NCI-H1092 (cell line): ENCODE data around the gene HNRNPAB.

Experiments
- DNase-seq: peaks from one replicate; lab custom pipeline; 2025; lab: John Stamatoyannopoulos, UW

HNRNPAB gene

DNA sequence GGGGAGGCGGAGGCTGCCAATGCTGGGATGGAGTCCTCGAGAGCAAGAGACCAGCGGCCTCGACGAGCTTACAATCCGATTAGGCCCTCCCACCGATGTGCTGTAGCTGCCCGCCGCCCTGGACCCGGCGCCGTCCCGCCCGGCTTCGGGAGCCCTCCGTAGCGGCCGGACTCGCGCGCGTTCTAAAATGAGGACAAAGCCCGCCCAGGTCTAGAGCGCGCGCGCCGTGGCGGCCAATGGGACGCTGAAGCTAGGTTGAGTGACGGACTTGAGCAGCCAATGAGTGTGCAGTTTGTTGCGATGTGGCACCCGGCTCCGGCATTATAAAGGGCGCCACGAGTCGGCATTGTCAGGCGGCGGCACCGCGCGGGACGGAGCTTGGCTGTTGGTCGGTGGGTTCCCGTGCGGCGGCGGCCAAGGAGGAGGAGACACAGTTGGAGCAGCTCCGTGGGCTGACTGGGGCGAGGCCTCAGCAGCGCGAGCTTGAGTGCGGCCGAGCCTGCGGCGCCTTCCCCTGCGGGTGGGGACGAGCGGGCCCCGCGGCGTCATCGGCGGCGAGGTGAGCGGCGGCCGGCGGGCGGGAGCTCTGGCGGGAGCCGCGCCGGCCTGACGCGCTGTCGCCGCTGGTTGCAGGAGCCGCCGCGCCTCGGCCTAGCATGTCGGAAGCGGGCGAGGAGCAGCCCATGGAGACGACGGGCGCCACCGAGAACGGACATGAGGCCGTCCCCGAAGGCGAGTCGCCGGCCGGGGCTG, at the start of gene HNRNPAB:
HNRNPAB (plus strand) TSS at position 352 of the 753 bp plus-strand sequence; CDS start at position 657, 305 bp downstream.
- peak; percentile 83 for DNase-seq

DNA sequence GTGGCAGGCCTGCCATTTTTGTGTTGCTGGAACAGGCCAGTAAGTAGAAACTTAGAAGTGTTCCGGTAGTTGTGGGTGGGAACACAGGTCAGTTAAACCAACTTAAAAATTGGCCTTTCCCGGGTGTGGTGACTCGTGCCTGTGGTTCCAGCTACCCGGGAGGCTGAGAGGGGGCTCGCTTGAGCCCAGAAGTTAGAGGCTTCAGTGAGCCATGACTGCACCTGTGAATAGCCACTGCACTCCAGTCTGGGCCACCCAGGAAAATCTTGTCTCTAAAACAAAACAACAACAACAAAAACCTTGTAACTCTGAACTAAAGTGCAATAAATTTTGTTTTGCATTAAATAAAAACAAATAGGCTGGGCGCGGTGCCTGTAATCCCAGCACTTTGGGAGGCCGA, 49.3 kb upstream of the HNRNPAB start:
- no peak for DNase-seq

DNA sequence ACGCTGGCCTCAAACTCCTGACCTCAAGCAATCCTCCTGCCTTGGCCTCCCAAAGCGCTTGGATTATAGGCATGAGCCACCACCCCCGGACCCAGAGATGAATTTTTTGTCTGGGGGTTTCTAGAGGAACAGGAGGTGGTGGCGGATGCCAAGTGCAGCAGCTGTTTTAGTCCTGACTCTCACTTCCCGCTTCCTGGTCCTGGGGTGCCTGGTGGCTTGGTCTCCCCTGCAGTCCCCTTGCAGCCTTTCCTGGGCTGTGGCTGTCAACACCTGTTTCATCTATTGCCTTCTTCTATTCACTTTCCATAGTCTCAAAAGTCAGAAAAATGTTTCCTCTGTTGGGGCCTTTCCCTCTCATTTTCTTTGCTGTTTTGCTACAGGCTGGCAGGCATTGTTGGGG, 44.2 kb upstream of the HNRNPAB start:
- DNase-seq = no peak

DNA sequence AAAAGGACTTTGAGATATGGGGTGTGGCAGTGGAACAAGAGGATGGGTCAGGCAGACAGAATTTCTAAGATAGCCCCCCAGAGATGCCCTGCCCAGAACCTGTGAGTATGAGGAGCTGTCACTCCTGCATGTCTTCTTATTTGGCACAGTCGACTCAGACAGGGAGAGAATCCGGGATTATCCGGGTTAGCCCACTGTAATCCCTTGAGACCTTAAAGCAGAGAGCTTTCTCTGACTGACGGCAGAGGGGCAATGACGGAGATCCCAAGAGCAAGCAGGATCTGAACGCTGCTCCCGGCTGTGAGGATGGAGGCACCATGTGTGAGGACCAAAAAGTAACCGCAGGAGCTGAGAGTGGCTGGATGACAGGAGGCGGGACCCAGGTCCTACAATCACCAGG, 41.9 kb upstream of the HNRNPAB start:
- no peak for DNase-seq

DNA sequence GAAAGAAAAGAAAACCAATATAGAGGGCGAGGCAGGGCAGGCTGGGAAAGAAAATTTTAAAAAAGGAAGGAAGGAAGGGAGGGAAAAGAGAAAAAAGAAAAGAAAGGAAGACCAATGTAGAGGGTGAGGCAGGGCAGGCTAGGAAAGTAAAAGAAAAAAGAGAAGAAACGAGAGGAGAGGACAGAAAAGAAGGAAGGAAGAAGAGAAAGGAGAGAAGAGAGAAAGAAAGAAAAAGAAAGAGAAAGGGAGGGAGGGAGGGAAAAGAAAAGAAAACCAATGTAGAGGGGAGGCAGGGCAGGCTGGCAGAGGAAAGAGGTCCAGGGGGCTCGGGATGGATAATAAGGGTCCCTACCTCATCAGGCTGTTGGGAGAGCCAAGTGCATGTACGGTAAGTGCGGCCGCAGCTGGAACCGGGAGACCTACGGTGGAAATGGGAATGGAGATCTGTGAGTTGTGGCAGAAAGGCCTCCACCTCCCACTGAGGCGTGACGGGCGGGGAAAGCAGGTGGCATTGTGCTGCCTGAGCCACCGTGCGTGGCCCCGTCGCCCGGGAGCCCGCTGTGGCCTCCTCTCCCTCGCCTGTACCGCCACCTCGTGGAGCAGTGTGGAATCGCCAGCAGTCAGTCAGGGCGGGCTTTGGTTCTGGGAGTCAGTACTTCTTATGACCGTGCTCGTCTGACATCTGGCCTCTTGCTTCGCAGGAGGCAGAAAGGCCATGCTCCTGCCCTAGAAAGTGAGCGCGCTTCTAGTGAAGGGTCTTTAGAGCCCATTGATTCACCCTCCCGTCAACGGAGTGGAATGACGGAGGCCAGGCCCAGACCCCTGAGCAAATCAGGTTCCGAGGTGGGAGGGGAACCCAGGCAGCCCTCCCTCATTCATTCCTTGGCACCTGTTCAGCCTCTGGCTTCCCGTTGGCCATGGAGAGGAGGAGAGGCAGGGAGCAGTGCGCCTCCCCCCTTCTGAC, 40.3 kb upstream of the HNRNPAB start:
- peak; percentile 80 for DNase-seq

DNA sequence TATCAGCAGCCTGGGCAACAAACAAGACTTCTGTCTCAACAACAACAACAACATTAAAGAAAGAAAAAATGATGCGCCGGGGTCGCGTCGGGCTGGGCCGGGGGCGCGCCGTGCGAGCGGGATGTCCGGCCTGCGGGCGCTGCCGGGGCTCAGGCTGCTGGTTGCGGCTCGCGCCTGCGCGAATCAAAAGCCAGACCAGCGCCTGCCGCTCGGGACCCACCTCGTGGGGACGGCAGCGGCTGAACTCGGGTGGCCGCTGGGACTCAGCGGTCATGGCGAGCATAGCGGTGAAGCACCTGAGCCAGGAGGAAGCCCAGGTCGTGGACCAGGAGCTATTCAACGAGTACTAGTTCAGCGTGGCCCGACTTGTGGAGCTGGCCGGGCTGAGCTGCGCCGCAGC, 38.8 kb upstream of the HNRNPAB start:
- no peak for DNase-seq

DNA sequence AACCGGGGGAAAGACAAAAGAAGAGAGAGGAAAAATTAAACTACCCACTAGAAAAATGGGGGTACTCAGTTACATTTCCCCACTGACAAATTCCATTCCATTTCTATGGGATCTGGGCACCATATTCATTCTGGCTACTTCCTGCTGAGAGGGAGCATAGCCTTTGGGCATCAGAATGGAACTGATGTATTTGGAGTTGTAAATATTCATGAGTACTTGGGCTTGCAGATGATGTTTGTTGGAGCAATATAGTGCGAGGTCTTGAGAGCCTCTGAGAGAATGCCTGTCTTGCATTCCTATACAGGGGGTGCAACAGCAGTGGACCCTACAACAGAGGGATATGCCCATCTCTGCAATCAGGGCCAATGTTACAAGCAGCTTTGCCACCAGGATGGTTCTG, 33.9 kb upstream of the HNRNPAB start:
- no peak for DNase-seq

DNA sequence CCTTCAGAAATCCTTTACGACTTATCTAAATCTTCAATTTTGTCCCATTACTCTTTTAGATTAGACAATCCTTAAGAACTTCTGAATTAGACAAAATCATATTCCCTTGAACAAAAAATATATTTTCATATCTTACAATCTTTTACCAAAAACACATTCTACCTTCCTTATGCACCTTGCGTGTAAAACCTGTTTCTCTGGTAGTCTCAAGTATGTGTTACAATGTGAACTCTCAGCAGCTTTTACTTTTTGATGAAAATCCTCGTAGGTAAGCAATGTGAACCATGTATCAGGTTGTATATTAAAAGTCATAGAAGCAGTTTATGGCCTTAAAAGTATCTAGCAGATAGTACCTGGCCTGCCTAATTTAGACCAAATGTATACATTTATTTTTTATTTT, 29.9 kb upstream of the HNRNPAB start:
- DNase-seq = no peak

DNA sequence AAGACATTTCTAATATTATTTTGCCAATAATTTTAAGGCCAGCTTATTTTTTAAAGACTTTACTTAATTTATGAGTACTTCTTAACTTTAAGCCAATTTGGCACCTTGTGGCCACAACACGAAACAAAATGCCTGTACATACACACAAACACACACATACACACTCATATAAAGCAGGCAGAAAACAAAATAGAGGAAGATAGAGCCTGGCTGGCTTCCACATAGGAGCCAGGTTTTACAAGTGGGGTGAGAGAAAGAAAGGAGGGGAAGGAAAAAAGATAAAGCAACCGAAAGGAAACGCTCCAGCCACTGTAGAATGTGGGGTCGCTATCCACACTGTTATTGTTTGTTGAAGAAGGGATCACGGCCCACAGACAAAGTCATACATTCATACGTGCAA, 27.5 kb upstream of the HNRNPAB start:
- no peak for DNase-seq

DNA sequence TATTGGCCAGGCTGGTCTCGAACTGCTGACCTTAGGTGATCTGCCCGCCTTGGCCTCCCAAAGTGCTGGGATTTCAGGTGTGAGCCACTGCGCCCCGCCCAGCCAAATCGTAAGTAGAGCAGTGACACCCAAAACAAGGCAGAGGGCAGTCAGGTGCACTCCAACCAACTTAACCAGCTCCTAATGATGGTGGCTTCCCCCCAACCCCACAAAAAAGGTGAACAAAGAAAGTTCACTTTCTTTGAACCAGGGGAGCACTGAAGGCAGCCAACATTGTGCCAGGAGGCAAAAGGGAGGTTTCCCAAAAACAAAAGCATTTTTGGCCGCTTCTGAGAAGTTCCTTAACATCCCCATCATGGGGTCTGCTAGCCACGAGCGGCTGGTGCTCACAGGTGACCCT, 26.8 kb upstream of the HNRNPAB start:
- DNase-seq = no peak

DNA sequence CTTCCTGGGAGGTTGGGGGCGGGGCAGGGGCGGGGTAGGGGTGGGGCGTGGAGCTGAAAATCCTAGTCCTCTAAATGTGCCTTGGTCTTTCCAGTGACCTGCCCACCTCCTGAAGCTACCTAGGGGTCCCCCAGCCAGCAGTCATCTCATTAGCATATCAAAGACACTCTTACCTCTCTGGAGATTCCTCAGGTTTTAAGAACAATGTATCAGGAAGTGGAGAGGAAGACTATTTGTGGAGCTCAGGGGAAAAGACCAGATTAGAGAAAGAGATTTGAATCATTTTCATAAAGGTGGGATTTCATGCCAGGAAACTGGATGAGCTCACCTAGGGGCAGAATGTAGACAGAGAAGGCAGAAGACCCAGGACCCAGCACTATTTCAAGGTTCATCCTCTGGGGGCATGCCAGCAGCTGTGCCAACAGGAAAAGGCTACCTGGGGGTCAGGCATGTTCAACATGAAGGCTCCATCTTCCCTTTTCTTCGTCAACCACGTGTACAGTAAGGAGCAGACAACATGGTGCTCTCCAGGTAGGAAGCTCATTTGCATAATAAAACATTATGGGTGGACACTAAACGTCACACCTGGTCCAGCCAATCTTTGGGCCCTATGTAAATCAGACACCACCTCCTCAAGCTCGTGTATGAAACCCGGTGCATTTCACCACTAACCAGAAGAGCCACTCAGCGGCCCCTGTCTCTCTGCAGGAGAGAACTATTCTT, 24.0 kb upstream of the HNRNPAB start:
- no peak for DNase-seq

DNA sequence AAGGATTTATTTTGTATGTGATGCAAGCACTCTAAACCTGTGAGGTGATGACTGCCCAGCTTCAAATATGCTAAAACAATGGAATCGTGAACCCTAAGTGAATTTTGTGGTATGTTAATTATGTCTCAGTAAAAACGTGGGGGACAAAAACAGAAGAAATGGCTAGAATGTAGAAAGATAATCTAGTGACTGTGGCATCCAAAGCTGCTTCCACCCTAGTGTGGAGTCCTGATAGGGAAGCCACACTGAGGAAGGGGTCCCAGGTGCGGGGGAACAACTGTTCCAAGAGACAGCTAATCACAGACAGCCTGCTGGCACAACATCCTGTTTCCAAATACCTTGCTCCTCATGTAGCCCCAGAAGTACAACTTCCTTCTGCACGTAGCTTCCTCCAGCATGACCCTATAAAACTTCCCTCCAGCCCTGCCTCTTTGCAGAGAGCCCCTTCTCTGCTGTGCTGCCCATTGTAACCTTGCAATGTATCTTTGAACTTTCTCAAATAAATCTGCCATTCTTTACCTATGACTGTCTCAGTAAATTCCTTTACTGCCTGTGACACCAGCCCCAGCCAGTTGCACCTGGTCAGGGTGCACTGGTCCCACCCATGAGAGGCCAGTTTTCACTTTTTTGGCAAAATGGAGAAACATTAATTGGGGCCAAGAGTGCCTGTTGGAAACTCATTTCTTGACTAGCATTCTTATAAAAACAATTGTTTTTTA, 22.0 kb upstream of the HNRNPAB start:
- DNase-seq = no peak

DNA sequence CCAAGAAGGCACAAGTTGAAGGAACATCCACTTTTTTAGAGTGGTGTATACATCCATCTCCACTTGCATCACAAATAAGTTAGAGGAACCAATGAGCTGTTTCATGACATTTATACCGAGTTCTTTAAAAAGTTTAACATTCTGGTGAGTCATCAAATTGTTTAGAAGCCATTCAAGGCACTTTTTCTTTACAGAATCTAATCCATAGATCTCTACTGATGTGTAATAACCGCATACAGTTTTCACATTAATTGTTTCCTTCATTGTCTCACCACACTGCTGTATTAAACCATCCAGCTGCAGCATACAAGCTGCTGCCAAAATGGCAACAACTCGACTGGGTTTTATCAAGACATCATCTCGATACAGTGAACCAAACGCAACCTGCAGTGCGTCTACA, 17.9 kb upstream of the HNRNPAB start:
- DNase-seq = no peak

DNA sequence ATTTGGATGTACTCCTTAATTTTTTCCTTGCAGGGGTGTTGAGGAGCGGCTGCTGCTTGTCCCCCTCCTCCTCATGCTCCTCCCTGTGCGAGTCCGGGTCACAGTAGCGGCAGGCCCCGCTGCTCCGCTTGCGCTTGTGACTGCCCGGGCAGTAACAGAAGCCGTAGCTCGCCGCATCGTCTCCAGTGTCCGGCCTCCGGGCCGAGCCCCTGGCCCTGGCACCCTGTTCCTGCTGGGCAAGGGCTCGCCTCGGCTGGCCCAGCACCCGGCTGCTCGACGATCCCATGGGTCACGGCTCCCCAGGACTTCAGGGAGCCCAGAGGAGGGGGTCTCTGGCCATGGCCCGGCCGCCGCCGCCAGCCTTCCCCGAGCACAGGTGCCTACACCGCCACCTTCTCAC, 17.3 kb upstream of the HNRNPAB start, which contains the start of gene GMCL2:
GMCL2 (minus strand) TSS at position 358 of the 400 bp plus-strand sequence; CDS start at position 286, 72 bp downstream.
- no peak for DNase-seq

DNA sequence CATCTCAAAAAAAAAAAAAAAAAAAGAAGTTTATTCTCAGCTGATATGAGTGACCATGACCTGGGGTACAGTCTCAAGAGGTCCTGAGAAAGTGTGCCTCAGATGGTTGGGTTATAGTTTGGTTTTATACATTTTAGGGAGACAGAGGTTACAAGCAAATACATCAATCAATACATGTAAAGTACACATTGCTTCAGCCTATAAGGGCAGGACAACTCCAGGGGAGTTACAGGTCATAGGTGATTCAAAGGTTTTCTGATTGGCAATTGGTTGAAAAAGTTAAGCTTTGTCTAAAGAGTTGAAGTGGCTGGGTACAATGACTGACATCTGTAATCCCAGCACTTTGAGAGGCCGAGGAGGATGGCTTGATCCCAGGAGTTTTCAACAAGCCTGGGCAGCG, 14.9 kb upstream of the HNRNPAB start:
- DNase-seq = no peak

DNA sequence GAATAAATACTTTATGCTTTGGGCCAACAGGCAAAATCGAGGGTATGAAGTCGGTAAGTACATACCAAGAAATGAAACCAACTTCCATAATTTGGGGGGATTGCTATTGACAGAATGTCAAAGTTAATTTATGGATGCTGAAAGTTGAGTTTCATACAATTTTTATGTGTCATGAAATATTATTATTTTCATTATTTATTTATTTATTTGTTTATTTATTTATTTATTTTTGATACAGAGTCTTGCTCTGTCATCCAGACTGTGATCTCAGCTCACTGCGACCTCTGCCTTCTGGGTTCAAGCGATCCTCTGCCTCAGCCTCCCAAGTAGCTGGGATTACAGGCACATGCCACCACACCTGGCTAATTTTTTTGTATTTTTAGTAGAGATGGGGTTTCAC, 12.7 kb upstream of the HNRNPAB start:
- DNase-seq = no peak

DNA sequence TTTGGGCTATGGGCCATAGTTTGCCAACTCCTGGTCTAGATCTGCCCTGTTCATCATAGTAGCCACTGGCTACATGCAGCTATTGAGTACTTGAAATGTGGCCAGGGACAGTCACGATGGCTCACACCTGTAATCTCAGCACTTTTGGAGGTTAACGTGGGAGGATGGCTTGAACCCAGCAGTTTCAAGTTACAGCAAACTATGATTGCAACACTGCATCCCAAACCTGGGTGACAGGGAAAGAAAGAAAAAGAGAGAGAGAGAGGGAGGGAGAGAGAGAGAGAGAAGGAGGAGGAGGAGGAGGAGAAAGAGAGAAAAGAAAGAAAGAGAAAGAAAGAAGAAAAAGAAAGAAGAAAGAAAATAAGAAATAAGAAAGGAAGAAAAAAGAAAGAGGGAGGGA, 12.1 kb upstream of the HNRNPAB start:
- no peak for DNase-seq

DNA sequence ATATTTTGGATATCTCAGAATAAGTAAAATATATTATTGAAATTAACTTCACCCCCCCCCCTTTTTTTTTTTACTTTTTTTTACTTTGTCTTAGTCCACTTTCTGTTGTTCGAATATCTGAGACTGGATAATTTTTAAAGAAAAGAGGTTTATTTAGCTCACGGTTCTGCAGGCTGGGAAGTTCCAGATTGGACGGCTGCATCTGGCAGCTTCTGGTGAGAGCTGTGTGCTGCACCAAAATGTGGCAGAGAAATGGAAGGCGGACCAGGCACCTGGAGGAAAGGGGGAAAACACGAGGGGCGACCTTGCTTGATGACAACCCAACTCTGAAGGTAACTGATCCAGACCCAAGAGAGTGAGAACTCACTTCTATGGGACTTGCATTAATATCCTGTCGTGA, 11.5 kb upstream of the HNRNPAB start:
- DNase-seq = no peak

DNA sequence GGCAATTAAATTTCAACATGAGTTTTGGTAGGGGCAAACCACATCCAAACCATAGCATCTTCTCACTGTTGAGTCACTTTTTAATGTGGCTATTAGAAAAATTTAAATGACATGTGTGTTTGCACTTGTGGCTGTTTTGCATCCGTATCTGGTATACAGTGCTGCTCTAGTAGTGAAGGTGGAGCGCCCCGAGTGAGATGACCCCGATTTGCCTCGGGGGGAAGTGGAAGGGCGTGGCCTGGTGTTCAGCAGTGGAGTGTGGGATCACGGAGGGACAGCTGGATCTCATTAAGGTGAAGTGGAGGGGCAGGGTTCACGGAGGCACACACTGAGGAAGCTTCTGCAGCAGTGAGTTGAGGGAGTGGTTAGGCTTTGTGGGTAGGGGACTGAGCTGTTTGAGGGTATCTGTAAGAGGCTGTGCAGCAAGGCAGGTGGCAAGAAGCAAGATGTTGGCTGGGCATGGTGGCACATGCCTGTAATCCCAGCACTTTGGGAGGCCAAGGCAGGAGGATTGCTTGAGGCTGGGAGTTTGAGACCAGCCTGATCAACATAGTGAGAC, 11.0 kb upstream of the HNRNPAB start:
- no peak for DNase-seq

DNA sequence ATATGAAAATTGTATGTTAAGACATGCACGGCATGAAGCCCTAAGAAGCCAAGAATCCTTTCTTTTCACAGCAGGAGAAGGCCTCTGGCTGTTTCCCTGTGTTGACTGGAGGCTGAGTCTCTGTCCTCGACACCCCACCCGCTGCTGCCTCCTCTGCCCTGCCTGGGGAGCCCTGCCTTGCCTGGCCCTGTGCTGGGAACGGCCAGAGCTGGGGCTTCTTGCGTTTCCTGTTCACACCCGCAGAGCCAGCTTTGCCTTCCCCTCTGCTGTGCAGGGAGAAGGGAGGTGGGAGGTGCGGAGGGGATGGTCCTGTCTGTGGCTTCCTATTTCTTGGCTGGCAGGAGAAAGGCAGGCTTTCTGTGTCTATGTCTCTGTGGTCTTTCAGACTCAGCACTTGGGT, 10.3 kb upstream of the HNRNPAB start:
- DNase-seq = no peak

DNA sequence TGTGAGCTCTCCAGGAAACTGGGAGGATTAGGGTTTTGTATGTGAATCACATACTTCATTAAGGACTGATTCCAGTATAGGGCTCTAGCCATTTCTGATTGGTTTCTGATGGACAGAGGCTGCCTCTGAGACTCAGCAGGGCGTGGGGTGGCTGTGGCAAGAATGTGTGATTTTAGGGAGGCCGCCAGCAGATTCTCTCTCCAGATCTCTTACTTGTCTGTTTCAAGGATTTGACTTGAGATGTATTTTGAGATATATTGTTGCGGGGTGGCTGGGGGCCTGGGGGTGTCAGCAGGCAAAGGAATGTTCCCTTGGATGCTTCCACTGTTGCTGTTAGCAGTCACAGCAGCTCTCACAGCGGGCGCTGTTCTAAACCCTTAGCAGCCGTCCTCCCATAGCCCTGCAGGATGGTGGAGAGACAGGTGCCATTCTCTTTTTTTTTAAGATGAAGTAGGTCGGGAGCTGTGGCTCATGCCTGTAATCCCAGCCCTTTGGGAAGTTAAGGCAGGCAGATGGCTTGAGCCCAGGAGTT, 8.0 kb upstream of the HNRNPAB start:
- no peak for DNase-seq
